HL-60 (cell line): ENCODE results near the gene CLIP2.
"Not testable (repeated sequence)": the region's sequence is repeated elsewhere in the genome, so short reads cannot be mapped to it uniquely, and the experiment has no call there.

Experiments
- DNase-seq, 2 experiments: peaks; one replicate each; pipeline ENCODE4 v3.0.0-alpha.2; 2010 to 2020; ENCODE audit warnings: low read depth in 1 of 2, low spot score in 1 of 2
- H3K27ac ChIP-seq: fragments of 250-450 bp; sonication (Bioruptor Pico); replicated peaks from 2 replicates; pipeline ENCODE4 v1.5.1; 2020; ENCODE audit warnings: mild to moderate bottlenecking, moderate library complexity
- H3K27me3 ChIP-seq: fragments of 250-450 bp; sonication (Bioruptor Pico); 2 replicates; pipeline ENCODE4 v1.5.1; 2021; ENCODE audit warnings: mild to moderate bottlenecking, moderate library complexity; ENCODE audit not compliant: insufficient read depth, poor library complexity, severe bottlenecking
- H3K4me3 ChIP-seq: replicated peaks from 2 replicates; pipeline ENCODE4 v1.5.1; 2011; ENCODE audit warnings: mild to moderate bottlenecking, control low read depth, low read length; ENCODE audit not compliant: insufficient read depth
- CTCF ChIP-seq: IDR thresholded peaks from one replicate; pipeline ENCODE4 v1.5.1; 2011; ENCODE audit warnings: low read length, control low read depth, inconsistent platforms; ENCODE audit not compliant: insufficient read depth
- GABPA ChIP-seq: IDR thresholded peaks from 2 replicates; pipeline ENCODE4 v1.6.1; 2012; ENCODE audit warnings: low read depth
- POLR2AphosphoS5 ChIP-seq: IDR thresholded peaks from 2 replicates; pipeline ENCODE4 v1.6.1; 2012; ENCODE audit warnings: low read depth
- REST ChIP-seq: IDR thresholded peaks from 2 replicates; pipeline ENCODE4 v1.6.1; 2012; ENCODE audit warnings: low read depth; ENCODE audit not compliant: insufficient replicate concordance
- SPI1 ChIP-seq: IDR thresholded peaks from 2 replicates; pipeline ENCODE4 v1.6.1; 2012; ENCODE audit warnings: low read depth, mild to moderate bottlenecking, borderline replicate concordance

CLIP2 gene

GRCh38 chr7:74318043-74318442 lies 28.8 kb downstream of the CLIP2 start:
- H3K27ac ChIP-seq, result no peak overlapping the region
- no peak for TF ChIP-seq POLR2AphosphoS5
- TF ChIP-seq REST, result no peak
- TF ChIP-seq SPI1, result no peak
- TF ChIP-seq GABPA, result no peak
- TF ChIP-seq CTCF, result no peak
- H3K27me3 ChIP-seq, result no peaks in the 10 kb centered on the region
- no peak for DNase-seq
- H3K4me3 ChIP-seq, result no peak overlapping the region

GRCh38 chr7:74320645-74321221 lies 31.5 kb downstream of the CLIP2 start:
- TF ChIP-seq SPI1 (no peak), GABPA (no peak), CTCF (no peak), REST (no peak), POLR2AphosphoS5 (no peak)
- H3K27me3 ChIP-seq, result no peaks in the 10 kb centered on the region
- no peak overlapping the region for H3K27ac ChIP-seq
- H3K4me3 ChIP-seq, result no peak overlapping the region
- DNase-seq, result no peak

- H3K27me3 ChIP-seq, DNase-seq, H3K4me3 ChIP-seq, H3K27ac ChIP-seq: not testable (repeated sequence)
These were observed 33.7 kb downstream of the CLIP2 start for GRCh38 chr7:74322892-74323291.

GRCh38 chr7:74324531-74325209 lies 35.5 kb downstream of the CLIP2 start:
- H3K27ac ChIP-seq, result no peak overlapping the region
- no peak for DNase-seq
- no peak overlapping the region for H3K4me3 ChIP-seq
- TF ChIP-seq REST, result no peak
- no peak for TF ChIP-seq CTCF
- no peak for TF ChIP-seq POLR2AphosphoS5
- no peaks in the 10 kb centered on the region for H3K27me3 ChIP-seq
